Putamen (tissue), 1 donor: ENCODE data around the gene OXCT2.
"Not testable (repeated sequence)": the region's sequence is repeated elsewhere in the genome, so short reads cannot be mapped to it uniquely, and the experiment has no call there.

Experiments
- DNase-seq: peaks from one replicate; pipeline ENCODE4 v3.0.0-alpha.2; 2016; ENCODE audit warnings: low spot score

OXCT2 gene

DNA sequence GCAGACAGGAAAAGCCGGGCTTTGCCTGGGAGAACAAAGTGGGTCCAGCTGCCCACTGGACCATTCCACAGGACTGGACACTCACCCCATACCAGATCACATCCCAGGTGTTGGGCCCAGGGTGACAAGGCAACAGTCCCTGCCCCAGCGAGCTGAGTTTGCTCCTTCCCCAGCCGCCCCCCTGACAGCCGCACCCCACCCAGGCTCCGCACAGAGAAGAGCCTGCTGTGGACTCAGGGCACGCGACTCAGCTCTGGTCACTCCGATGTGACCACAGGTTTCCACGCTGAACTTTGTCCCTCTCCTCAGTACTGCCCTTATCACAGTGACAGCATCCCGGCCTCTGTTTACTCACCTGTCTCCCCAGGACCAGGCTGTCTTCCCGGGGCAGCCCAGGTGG, 16.3 kb upstream of the OXCT2 start:
- DNase-seq: no peak

DNA sequence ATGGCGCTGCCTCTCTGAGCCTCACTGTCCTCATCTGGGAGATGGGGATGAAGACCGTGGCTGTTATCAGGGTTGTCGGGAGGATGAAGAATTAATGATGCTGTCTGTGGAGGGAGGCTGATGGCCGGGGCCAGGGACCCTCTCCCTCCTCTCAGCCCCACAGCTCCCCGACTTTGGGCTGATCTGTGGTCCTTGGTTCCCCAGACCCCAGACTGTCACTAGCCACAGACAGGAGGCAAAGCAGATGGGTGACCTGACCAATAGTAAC, 15.9 kb upstream of the OXCT2 start:
- not testable (repeated sequence) for DNase-seq

DNA sequence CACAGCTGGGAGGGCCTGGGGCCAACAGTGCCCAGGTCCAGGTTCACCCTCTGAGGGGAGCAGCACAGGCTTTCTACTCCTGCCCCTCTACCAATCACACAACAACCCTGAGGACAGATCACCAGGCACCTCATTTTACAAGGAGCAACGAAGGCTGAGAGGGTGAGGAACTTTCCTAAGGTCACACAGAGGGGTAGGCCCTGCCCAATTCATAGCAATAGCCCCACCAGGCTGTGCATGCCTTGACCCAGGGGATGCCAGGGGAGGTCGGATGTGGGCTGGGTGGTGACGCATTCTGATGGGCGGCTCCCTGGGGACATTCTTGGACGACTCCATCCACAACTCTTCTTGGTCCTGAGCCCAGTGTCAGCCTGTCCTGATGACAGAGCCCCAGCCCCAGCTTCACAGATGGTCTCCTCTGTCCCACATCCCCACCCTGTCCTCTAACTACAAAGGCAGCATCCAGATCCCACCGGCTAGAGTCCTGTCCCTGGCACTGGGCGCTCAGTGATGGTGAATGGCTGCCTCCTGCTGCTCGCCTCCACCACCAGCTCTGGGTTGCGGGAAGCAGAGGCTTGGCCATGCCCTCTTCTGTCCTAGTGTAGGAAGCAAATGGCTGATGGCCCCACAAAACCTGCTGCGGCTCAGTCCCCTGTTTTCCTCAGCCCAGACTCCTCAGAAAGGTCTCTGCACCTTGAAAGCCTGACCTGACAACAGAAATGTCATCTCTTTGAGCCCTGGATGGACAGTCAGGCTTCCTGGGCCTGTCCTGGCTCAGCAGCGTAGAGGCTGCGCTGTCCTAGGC, 15.4 kb upstream of the OXCT2 start:
- DNase-seq: not testable (repeated sequence)

DNA sequence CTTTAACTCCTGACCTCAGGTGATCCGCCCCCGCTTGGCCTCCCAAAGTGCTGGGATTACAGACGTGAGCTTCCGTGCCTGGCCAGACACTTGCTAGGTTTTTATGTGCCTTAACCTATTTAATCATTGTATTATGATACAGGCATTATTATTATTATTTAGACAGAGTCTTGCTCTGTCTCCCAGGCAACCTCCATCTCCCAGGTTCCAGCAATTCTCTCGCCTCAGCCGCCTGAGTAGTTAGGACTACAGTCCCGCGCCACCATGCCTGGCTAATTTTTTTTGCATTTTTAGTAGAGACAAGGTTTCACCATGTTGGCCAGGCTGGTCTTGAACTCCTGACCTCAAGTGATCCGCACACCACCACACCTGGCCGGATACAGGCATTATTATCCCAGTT, 11.5 kb upstream of the OXCT2 start:
- DNase-seq: not testable (repeated sequence)

DNA sequence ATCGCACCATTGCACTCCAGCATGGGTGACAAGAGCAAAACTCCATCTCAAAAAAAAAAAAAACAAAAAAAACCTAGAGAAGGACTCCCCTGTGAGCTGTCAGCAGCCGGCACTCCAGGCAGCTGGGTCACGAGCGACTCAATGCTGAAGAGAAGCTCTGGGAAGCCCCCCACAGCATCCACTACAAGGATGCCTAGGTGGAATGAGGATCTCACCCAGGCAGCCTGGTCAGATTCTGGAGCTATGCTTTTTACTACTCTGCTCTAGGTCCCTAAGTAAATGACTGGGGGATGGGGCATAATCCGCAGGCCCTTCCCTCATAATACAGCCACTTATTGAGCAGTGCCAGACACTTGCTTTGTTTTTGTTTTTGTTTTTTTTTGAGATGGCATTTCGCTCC, 11.0 kb upstream of the OXCT2 start:
- DNase-seq: no peak

DNA sequence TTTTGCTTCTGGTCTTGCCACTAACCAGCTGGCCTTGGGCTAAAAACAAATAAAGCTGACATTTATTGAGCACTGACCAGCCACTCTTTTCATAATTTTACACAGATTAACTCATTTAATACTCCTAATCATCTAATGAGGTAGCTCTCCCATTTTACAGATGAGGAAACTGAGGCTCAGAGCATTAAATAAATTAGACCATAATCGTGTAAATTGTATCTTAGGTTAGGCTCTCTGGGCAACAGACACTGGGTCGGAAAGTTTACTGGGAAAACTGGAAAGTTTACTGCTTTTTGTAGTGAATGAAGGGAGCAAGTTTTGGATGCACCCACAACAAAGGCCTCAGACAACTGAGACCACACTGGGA, 10.2 kb upstream of the OXCT2 start:
- no peak for DNase-seq

DNA sequence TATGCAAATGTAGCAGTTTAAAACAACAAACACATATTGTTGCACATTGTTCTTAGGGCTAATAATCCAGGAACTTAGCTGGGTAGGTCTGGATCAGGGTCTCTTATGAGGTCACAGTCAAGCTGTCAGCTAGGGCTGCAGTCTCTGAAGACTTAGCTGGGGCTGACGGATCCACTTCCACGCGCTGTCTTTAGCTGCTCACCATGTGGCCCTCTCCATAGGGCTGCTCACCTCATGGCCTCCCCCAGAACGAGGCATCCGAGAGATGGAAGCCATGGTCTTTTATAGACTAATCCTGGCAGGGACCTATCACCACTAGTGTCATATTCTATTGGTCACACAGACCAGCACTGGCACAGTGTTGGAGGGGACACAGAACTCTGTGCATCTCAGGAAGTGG, 8.7 kb upstream of the OXCT2 start:
- no peak for DNase-seq

DNA sequence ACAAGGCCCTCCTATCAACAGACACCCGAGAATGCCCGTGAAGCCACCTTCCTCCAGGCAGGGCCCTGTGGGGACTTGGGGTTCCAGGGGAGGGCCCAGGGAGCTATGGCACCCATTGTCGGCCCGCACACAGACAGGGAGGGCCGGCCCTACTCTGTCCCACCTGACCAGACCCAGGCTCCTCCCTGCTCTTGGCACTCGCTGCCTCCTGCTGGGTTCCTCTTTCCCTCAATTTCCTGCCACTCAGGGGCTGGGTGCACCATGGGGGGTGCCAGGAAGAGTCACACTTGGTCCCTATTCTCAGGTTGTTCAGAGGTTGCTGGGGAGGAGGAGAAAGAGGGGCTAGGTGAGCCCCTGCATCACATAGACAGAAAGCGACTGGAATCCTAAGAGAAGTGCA, 8.0 kb upstream of the OXCT2 start:
- no peak for DNase-seq

DNA sequence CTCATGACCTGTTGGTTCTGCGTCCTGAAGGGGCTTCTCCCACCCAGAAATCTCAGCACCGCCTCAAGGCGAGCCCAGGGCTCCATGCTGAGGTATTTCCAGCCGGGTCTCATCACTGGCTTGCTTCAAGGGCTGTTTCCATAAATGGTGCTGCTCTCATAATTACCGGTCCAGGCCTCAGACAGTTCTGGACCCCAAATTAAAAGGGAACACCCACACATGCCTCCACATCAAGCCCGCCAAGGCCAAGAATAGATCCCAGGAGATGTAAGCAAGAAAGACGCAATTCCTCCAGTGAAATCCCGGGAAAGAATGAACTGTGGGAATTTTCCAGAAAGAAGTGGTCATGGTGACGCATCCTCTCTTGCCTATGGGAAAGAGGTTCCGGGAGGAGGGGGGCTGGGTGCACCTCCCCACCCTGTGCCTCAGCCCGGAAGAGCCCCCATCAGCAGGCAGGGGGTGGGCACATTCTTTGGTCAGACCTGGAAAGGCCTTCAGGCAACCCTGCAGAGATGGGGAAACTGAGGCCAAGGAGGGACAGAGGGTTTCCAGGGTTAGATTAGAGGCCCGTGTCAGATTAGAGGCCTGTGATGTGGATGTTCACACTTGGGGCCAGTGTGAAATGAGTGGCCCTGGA, 7.4 kb upstream of the OXCT2 start:
- DNase-seq: not testable (repeated sequence)

DNA sequence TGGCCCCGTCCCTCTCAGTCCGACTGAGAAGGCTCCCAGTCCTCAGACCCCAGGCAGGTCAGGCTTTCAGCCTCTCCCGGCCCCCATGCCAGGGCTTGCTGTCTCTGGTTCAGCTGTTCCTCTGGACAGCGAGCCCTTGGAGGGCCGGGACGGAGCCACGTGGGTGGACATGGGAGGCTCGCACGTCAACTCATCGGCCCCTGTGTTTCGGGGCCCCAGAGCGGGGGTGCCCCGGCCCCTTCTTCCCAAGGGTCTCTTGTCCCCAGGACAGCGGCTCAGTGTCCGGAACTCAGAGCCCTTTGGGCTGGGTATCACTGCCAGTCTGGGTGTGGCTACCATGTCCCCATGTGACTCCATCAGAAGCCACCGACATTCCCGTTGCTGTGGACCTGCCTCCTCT, 6.7 kb upstream of the OXCT2 start:
- DNase-seq: not testable (repeated sequence)

DNA sequence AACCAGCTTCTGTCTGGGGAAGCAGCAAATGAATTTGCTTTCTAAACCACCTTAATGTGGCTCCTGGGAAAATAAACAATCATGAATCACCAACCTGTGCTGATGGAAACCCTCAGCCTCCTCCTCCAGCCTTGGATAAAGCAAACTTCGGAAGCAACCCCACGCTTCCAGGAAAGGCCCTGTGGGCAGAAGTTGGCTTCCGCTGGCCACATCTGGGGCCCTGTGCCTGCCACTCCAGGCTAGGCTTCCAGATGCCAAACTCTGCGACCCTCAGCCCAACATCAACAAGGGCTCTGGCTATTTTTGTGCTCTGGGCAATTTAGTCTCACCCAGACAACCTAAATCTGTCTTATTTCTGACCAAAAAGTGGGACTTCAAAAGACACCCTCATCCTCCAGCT, 6.2 kb upstream of the OXCT2 start:
- no peak for DNase-seq

DNA sequence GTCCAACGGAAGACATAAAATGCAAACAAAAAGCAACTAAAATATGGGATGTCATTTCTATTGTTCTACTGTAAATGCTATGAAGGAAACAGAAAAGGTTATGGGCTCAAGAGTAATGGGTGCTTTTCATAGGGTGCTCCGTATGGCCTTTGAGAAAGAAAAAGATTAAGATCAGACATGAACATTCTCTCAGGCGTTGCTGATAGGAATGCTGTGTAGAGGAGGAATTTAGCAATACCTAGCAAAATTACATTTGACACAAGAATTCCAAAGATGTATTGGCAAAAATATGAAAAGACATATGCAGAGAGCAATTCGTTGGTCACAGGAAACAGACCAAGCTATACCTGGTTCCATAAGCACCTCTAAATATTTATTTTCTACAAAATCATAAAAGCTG, 5.7 kb upstream of the OXCT2 start:
- DNase-seq: no peak

DNA sequence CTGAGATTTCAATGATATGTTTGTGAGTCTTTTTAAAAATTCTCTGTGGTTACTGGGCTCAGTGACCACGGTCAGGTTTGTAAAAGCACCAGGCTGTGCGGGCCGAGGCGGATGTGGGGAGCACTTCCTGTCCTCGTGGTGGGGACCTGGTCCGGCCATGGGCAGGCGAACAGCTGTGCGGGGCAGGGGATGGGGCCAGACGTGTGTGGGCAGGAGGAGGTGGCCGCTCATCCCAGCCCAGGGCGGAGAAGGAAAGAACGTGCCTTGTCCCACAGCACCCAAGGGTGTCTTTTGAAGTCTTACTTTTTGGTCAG, 5.2 kb upstream of the OXCT2 start:
- no peak for DNase-seq

DNA sequence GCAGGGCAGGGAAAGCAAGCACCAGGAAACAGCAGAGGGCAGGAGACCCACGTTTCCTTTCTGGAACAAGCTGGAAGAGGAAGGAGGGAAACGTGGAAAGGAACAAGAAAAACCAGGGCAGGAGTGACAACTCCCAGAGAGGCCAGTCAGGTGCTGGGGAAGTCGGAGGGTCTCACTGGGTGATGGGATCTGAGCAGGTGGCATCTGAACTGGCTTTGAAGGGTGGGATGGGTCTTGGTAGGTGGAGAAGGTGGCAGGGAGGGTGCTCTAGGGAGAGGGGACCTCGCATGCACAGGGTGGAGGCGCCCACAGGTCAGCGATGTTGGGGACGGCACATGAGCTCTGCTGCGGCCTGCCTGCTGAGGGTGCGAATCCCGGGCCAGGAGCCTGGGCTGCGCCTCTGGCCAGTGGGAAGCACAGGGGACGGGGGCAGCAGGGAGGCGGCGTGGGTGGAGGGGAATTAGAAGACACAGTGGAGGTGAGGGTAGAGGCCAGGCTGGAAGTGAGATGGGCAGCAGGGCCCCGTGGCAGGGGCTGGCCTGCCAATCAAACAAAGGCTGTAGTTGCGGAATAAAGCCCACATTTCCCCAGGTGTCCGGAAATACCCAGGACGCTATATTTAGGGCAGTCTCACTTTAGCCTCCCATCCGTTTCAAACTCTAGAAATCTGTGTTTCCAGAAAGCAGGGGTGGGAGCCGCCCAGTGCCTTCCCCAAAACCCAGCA, 4.7 kb upstream of the OXCT2 start:
- DNase-seq: not testable (repeated sequence)

DNA sequence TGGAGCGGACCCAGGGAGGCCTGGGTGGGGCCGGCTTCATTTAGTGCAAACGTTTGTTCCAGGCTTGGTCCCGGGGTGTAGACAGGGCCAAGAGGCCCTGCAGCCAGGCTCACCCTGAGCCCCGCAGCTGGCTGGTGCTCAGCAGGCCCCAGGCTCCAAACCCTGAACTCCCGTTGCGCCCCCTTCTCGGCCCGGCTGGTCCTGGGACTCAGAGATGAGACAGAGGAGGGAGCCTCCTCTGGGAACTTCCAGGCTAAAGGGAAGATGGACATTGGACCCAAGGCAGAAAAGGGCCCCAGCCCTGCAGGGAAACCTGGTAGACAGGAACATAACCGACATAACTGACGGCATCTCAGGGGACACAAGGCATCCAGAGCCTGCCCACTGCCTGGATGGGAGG, 4.0 kb upstream of the OXCT2 start:
- DNase-seq: not testable (repeated sequence)

DNA sequence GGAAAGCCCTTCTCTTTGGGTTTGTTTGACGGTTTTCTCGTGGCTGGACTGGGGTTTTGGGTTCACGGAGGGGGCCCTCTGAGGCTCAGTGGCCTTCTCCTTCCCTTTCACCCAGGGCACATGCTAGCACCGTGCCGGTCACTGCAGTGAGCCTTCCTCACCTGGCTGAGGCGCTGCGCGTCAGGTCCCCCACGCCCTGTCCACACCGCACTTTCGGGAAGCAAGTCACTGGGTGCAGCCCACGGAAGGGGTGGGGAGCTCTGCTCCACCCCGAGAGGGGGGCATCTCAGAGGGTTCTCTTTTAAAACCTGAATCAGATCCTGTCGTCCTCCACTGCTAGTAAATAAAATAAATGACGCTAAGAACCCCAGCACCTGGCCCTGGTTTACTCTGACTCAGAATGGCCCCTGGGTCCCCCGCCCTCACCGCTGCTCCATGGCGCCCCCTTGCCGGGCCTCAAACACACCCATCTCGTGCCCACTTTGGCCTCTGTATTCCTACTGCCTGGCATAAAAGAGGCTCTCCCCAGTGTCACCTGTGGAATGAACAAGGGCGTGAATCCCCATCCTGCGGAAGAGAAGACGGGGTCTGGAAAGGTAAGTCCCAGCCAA, 2.3 kb upstream of the OXCT2 start:
- DNase-seq: not testable (repeated sequence)

DNA sequence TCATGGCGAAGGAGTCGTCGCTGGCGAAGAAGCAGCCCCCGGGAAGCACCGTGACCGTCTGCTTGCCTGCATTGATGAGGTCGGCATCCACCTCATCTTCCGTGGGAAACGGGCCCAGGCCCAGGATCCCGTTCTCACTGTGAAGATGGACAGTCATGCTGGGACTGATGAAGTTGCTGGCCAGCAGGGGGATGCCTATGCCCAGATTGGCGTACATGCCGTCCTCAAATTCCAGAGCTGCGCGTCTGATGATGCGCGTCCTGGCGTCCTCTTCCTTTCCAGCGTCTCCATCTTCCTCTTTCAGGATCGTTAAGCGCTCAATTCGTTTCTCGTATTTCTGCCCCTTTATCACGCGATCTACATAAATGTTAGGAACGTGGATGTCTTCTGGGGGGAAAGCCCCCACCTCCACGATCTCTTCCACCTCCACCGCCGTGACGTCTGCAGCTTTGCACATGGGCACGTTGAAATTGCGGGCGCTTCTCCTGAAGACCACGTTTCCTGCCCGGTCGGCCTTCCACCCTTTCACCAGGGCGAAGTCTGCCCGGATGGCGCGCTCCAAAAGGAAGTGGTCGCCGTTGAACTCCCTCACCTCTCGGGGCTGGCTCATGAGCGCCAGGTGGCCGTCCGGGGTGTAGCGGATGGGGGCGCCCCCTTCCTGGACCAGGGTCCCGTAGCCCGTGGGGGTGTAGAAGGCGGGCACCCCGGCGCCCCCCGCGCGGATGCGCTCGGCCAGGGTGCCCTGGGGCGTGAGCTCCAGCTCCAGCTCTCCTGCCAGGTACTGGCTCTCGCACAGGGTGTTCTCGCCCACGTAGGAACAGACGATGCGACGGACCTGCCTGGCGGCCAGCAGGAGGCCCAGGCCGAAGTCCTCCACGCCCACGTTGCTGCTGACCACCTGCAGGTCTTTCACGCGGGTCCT, 787 bp downstream of the OXCT2 start:
- not testable (repeated sequence) for DNase-seq

DNA sequence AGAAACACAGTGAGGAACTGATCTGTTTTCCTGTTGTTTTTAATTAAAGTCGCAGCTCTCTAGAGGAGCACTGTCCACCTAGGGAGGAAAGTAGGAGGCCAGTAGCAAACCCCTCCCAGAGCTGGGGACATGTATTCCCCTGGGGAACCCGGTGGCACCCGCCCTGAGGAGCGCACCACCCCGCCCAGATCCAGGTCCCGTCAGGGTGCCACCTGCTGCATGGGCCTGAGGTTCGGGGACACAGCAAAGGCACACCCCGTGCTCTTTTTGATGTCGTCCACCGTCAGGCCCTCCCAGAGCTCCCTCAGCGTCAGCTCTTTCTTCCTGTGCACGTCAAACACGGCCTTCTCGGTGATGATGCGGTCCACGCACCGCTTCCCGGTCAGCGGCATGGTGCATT, 1.6 kb downstream of the OXCT2 start:
- not testable (repeated sequence) for DNase-seq

DNA sequence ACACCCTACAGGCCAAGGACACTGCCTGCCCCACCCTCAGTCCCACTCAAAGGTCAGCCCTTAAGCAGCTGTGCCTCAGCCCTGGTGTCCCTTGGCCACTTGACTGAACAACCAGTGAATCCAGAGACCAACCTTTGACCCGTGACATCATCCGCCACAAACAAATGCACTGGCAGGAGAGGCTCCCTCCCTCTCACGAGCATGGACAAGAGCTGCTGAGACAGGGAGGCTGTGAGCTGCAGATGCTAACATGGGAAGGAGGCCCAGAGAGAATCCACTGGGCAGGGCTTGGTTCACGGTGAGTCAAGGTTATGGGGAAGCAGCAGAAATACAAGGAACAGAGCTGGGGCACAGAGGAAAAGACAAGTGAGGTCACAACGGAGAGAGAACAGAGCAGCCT, 4.7 kb downstream of the OXCT2 start:
- DNase-seq: not testable (repeated sequence)

DNA sequence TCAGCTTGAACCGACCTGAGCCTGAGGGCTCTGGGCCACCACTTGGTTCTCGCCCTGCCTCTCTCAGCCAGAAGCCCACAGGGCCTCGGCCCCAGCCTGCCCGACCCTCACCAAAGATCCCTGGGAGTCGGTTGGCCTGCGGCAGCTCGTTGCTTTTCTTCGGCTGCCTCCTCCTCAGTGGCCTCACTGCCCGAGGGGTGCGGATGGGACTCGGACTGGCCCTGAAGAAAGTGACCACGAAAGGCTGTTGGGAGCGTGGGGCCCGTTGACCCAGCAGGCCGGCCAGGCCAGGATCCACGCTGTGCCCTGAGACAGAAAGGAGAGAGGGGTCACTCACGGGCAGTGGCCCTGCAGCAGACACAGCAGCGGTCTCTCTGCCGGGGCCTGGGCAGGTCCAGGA, 6.6 kb downstream of the OXCT2 start:
- not testable (repeated sequence) for DNase-seq

DNA sequence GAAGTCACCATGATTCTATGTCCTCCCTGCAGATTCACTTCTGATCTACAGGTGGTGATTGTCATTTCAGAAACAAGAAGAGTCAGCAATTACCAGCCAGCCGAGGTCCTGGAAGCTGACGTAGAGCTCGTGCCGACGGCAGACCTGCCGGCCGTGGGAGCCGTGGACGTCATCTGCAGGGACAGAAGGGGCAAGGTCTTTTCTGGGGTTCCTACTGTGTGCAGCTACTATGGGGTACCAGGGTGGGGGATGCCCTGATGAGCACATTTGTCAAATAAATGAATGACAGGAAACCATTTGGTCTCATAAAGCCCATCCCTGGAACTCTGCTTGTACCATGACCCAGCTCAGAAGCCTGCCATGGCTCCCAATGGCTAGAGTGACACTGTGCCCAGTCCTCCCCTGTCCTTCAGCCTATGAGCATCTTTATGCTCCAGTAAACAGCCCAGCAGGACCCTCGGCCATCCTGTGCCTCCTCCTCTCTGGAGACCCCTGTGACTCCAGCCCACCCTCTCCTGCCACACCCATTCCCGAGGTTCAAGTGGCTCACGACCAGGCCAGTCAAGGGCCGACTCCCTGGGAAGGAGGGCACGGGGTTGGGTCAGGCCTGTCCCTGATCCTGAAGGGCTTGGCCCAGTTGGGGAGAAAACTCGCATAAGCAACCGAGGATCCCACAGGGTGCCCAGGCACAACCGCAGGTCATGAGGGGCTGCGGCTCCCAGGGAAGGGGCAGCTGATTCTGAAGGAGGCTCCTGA, 7.4 kb downstream of the OXCT2 start:
- not testable (repeated sequence) for DNase-seq
